Measurements from ENCODE around the gene CTSE. TPM values are rescaled to one million over a fixed set of nuclear protein-coding genes. Genes with fewer than 3 reads are reported as not detected.

The CTSE gene
- polyA plus RNA-seq, 2 of the 4 experiments (the other 2 are of a cell fraction) = not detected

DNA sequence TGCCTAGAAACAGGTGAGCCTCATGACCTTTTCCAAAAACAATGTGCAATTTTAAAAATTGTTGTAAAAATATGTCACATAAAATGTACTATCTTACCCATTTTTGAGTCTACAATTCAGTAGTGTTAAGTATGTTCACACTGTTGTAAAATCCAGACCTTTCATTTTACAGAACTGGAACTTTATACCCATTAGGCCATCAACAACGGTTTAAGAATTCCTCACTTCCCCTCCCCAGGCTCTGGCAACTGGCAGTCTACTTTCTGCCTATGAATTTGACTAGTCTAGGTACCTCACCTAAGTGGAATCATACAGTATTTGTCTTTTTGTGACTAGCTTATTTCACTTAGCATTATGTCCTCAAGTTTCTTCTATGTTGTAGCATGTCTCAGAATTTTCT, 8.6 kb downstream of the CTSE start:
- Histone ChIP-seq H3K9me3 (no peaks in the 10 kb centered on the region), H3K4me2 (no peak overlapping the region), H3K27ac (no peak overlapping the region), H3K4me3 (no peak overlapping the region), H3K4me1 (no peaks in the 10 kb centered on the region)
- TF ChIP-seq CEBPB (IDR thresholded peaks at IDR 0.05) = no peak
- TF ChIP-seq SREBF2 (IDR thresholded peaks at IDR 0.05) = no peak
- TF ChIP-seq ZFP36 (IDR thresholded peaks at IDR 0.05; ENCODE audit: borderline replicate concordance, partially characterized antibody) = no peak
- no peak for TF ChIP-seq NFE2L2 (conservative IDR thresholded peaks at IDR 0.05; ENCODE audit: low read length)
- TF ChIP-seq KDM1A (IDR thresholded peaks at IDR 0.05; ENCODE audit: low read depth) = no peak
- TF ChIP-seq JUN (IDR thresholded peaks at IDR 0.05) = no peak
- TF ChIP-seq ZNF302 (CRISPR knock-in tag; IDR thresholded peaks at IDR 0.05) = no peak
- no peak for TF ChIP-seq EHF (CRISPR knock-in tag; IDR thresholded peaks at IDR 0.05)
- no peak for TF ChIP-seq HOXB13 (CRISPR knock-in tag; IDR thresholded peaks at IDR 0.05; ENCODE audit: low read depth)
- TF ChIP-seq, protein P1, sequence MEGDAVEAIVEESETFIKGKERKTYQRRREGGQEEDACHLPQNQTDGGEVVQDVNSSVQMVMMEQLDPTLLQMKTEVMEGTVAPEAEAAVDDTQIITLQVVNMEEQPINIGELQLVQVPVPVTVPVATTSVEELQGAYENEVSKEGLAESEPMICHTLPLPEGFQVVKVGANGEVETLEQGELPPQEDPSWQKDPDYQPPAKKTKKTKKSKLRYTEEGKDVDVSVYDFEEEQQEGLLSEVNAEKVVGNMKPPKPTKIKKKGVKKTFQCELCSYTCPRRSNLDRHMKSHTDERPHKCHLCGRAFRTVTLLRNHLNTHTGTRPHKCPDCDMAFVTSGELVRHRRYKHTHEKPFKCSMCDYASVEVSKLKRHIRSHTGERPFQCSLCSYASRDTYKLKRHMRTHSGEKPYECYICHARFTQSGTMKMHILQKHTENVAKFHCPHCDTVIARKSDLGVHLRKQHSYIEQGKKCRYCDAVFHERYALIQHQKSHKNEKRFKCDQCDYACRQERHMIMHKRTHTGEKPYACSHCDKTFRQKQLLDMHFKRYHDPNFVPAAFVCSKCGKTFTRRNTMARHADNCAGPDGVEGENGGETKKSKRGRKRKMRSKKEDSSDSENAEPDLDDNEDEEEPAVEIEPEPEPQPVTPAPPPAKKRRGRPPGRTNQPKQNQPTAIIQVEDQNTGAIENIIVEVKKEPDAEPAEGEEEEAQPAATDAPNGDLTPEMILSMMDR (IDR thresholded peaks at IDR 0.05) = no peak
- no peak for TF ChIP-seq HOXB5 (CRISPR knock-in tag; IDR thresholded peaks at IDR 0.05)
- TF ChIP-seq PHF8 (IDR thresholded peaks at IDR 0.05; ENCODE audit: borderline replicate concordance, low read depth) = no peak
- TF ChIP-seq CBX2 (IDR thresholded peaks at IDR 0.05; ENCODE audit: borderline replicate concordance, low read depth) = no peak
- TF ChIP-seq POLR2A (IDR thresholded peaks at IDR 0.05; ENCODE audit: low read length) = no peak
- no peak for TF ChIP-seq RNF2 (IDR thresholded peaks at IDR 0.05; ENCODE audit: borderline replicate concordance, low read depth)
- no peak for TF ChIP-seq ZSCAN20 (CRISPR knock-in tag; IDR thresholded peaks at IDR 0.05)
- TF ChIP-seq FOXS1 (CRISPR knock-in tag; IDR thresholded peaks at IDR 0.05) = no peak
- no peak for TF ChIP-seq HOXA7 (CRISPR knock-in tag; IDR thresholded peaks at IDR 0.05)
- TF ChIP-seq TFCP2L1 (CRISPR knock-in tag; IDR thresholded peaks at IDR 0.05) = no peak
- WGBS (ENCODE audit: missing lambda C conversion rate) = 27% methylated on average over 1 of the region's 1 CpG
- ATAC-seq (no peak), FAIRE-seq (peak; percentile 13), DNase-seq (ENCODE audit: low read depth in 1 of 2, low spot score in 1 of 2) (no peak)
- ChIA-PET CTCF (interaction anchor here (0.6 to 1.3 kb wide), 3 partner anchors 12 to 392 kb away, joined by 3 to 4 read pairs (median 3); partner anchors contain the start of gene RAB7B), POLR2A (interaction anchor here (0.6 kb wide), 1 partner anchor 10 kb away, joined by 4 read pairs; no protein-coding TSS in a partner anchor)

DNA sequence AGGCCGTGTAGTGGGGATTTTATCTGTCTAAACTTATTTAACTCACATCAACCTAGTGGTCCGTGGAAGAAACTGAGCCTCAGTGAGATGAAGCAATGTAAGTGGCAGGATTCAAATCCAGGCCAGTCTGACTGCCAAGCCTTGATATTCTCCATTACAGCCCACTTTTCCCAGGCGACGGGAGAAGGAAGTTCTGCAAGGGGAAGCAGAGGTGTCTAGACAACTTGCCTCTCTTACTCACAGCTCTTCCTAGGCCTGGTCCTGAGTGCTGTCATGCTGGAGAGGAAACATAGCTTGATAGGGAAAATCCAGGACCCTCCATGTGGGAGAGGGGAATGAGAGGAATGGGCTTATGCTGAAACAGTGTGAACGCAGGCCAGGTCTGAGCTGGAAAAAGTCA, 9.1 kb downstream of the CTSE start:
- no peak for ATAC-seq
- Histone ChIP-seq H3K4me3 (no peak overlapping the region), H3K27ac (no peak overlapping the region), H3K9me3 (no peaks in the 10 kb centered on the region), H3K4me2 (no peak overlapping the region), H3K4me1 (no peaks in the 10 kb centered on the region)
- CTCF ChIA-PET = interaction anchor here (1.0 to 1.3 kb wide), 2 partner anchors 12 to 96 kb away, joined by 3 to 4 read pairs; partner anchors contain the start of gene RAB7B
- TF ChIP-seq, protein P2, sequence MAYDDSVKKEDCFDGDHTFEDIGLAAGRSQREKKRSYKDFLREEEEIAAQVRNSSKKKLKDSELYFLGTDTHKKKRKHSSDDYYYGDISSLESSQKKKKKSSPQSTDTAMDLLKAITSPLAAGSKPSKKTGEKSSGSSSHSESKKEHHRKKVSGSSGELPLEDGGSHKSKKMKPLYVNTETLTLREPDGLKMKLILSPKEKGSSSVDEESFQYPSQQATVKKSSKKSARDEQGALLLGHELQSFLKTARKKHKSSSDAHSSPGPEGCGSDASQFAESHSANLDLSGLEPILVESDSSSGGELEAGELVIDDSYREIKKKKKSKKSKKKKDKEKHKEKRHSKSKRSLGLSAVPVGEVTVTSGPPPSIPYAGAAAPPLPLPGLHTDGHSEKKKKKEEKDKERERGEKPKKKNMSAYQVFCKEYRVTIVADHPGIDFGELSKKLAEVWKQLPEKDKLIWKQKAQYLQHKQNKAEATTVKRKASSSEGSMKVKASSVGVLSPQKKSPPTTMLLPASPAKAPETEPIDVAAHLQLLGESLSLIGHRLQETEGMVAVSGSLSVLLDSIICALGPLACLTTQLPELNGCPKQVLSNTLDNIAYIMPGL (CRISPR knock-in tag; IDR thresholded peaks at IDR 0.05; ENCODE audit: borderline replicate concordance) = no peak
- TF ChIP-seq TFCP2L1 (CRISPR knock-in tag; IDR thresholded peaks at IDR 0.05) (no peak), CBX2 (IDR thresholded peaks at IDR 0.05; ENCODE audit: borderline replicate concordance, low read depth) (no peak), JUN (IDR thresholded peaks at IDR 0.05) (no peak), HDAC2 (IDR thresholded peaks at IDR 0.05) (no peak), NPAS2 (CRISPR knock-in tag; IDR thresholded peaks at IDR 0.05; ENCODE audit: borderline replicate concordance) (no peak), HOXA7 (CRISPR knock-in tag; IDR thresholded peaks at IDR 0.05) (no peak), HOXB13 (CRISPR knock-in tag; IDR thresholded peaks at IDR 0.05; ENCODE audit: low read depth) (no peak), POLR2A (IDR thresholded peaks at IDR 0.05; ENCODE audit: low read length) (no peak), MYC (IDR thresholded peaks at IDR 0.05; ENCODE audit: borderline replicate concordance, low read length) (no peak), CEBPB (IDR thresholded peaks at IDR 0.05) (no peak)
- TF ChIP-seq, protein P3, sequence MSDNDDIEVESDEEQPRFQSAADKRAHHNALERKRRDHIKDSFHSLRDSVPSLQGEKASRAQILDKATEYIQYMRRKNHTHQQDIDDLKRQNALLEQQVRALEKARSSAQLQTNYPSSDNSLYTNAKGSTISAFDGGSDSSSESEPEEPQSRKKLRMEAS (IDR thresholded peaks at IDR 0.05) = no peak
- TF ChIP-seq, protein P4, sequence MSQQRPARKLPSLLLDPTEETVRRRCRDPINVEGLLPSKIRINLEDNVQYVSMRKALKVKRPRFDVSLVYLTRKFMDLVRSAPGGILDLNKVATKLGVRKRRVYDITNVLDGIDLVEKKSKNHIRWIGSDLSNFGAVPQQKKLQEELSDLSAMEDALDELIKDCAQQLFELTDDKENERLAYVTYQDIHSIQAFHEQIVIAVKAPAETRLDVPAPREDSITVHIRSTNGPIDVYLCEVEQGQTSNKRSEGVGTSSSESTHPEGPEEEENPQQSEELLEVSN (IDR thresholded peaks at IDR 0.05; ENCODE audit: borderline replicate concordance, low read depth) = no peak
- TF ChIP-seq, protein P5, sequence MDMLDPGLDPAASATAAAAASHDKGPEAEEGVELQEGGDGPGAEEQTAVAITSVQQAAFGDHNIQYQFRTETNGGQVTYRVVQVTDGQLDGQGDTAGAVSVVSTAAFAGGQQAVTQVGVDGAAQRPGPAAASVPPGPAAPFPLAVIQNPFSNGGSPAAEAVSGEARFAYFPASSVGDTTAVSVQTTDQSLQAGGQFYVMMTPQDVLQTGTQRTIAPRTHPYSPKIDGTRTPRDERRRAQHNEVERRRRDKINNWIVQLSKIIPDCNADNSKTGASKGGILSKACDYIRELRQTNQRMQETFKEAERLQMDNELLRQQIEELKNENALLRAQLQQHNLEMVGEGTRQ (IDR thresholded peaks at IDR 0.05) = no peak
- no peak for FAIRE-seq
- 65% methylated on average over 5 of the region's 5 CpGs for WGBS (ENCODE audit: missing lambda C conversion rate)
- DNase-seq (ENCODE audit: low read depth in 1 of 2, low spot score in 1 of 2) = no peak
- POLR2A ChIA-PET = no interaction called here
